ENCODE measurements around the gene TNIP1. TPM values are rescaled to one million over a fixed set of nuclear protein-coding genes. Genes with fewer than 3 reads are reported as not detected.

TNIP1 gene
- total RNA-seq, 1 donor from 2014 or later, result 99.6 TPM

DNA sequence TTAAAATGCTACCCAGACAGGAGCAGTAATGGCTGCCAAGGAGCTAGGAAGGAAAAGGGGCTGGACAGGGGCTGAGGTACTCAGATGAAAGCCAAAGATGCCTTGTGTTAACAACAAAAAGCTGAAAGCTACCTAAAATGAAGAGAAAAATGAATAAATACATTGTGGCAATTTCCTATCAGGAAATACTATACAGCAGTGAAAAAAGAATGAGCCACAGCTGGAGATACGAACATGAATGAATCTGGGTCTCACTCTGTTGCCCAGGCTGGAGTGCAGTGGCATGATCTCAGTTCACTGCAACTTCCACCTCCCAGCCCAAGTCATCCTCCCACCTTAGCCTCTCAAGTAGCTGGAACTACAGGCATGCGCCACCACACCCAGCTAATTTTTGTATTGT lies 6.3 kb downstream of the TNIP1 start:
- DNase-seq, result no peak
- no peaks in the 10 kb centered on the region for H3K27me3 ChIP-seq (ENCODE audit: low read depth)
- no peak overlapping the region for H3K4me3 ChIP-seq
- ATAC-seq, result no peak
- peaks cover 87% of the 10 kb centered on the region for H3K4me1 ChIP-seq
- no peaks in the 10 kb centered on the region for H3K9me3 ChIP-seq
- no peak for TF ChIP-seq CTCF (IDR thresholded peaks at IDR 0.05)
- H3K36me3 ChIP-seq, result peaks cover 24% of the 10 kb centered on the region
- H3K27ac ChIP-seq, result no peak overlapping the region
- intact Hi-C loops (cut with DNase I), result no loop called here

- DNase-seq (no peak), ATAC-seq (no peak)
- Histone ChIP-seq H3K27me3 (ENCODE audit: low read depth) (no peaks in the 10 kb centered on the region), H3K4me3 (no peak overlapping the region), H3K9me3 (no peaks in the 10 kb centered on the region), H3K36me3 (peaks cover 20% of the 10 kb centered on the region), H3K4me1 (peaks cover 87% of the 10 kb centered on the region), H3K27ac (peak overlapping the region; percentile 44)
- intact Hi-C loops (cut with DNase I), result no loop called here
- TF ChIP-seq CTCF (IDR thresholded peaks at IDR 0.05), result no peak
Observed at GRCh38 chr5:151073280-151073679, 7.6 kb downstream of the TNIP1 start.

- DNase-seq (no peak), ATAC-seq (peak; percentile 32 to 69)
- peaks cover 87% of the 10 kb centered on the region for H3K4me1 ChIP-seq
Observed at GRCh38 chr5:151072630-151073025, 8.2 kb downstream of the TNIP1 start.

GRCh38 chr5:151071848-151072629 lies 8.8 kb downstream of the TNIP1 start:
- DNase-seq, result no peak
- intact Hi-C loops (cut with DNase I), result no loop called here
- Histone ChIP-seq H3K4me3 (no peak overlapping the region), H3K27ac (peak overlapping the region; percentile 47), H3K27me3 (ENCODE audit: low read depth) (no peaks in the 10 kb centered on the region), H3K9me3 (no peaks in the 10 kb centered on the region), H3K4me1 (peaks cover 86% of the 10 kb centered on the region), H3K36me3 (peaks cover 23% of the 10 kb centered on the region)
- ATAC-seq, result no peak
- TF ChIP-seq CTCF (IDR thresholded peaks at IDR 0.05), result no peak

More at GRCh38 chr5:151072630-151073025, 8.2 kb downstream of the TNIP1 start:
- no peaks in the 10 kb centered on the region for H3K9me3 ChIP-seq
- peak overlapping the region; percentile 47 for H3K27ac ChIP-seq
- intact Hi-C loops (cut with DNase I), result no loop called here
- H3K4me3 ChIP-seq, result no peak overlapping the region
- H3K27me3 ChIP-seq (ENCODE audit: low read depth), result no peaks in the 10 kb centered on the region
- H3K36me3 ChIP-seq, result peaks cover 17% of the 10 kb centered on the region
- TF ChIP-seq CTCF (IDR thresholded peaks at IDR 0.05), result no peak

- no peak for ATAC-seq
- no peak overlapping the region for H3K4me3 ChIP-seq
- H3K27me3 ChIP-seq (ENCODE audit: low read depth), result no peaks in the 10 kb centered on the region
- DNase-seq, result no peak
- H3K36me3 ChIP-seq, result peaks cover 29% of the 10 kb centered on the region
- no peak for TF ChIP-seq CTCF (IDR thresholded peaks at IDR 0.05)
- H3K4me1 ChIP-seq, result peaks cover 81% of the 10 kb centered on the region
- intact Hi-C loops (cut with DNase I), result no loop called here
- H3K9me3 ChIP-seq, result no peaks in the 10 kb centered on the region
- H3K27ac ChIP-seq, result no peak overlapping the region
Observed at GRCh38 chr5:151071021-151071420, 9.8 kb downstream of the TNIP1 start.

Measured in lower lobe of right lung (tissue), 2 donors.